HG03378 (cell line): ENCODE results near the gene ZNF311.

Experiments used
- ATAC-seq: cut with Tn5 transposase; IDR thresholded peaks from one replicate; pipeline ENCODE4 v1.9.1; 2021; ENCODE audit warnings: mild to moderate bottlenecking, moderate library complexity; ENCODE audit not compliant: unreplicated experiment

Gene ZNF311

GRCh38 chr6:29005183-29005885 lies at the start of gene ZNF311:
TSS of gene ZNF311 (minus strand) at chr6:29005315. CDS start at chr6:29003954, 1,361 bp downstream.
- no peak for ATAC-seq

GRCh38 chr6:29051680-29052079 lies 46.6 kb upstream of the ZNF311 start:
- ATAC-seq, result no peak

- no peak for ATAC-seq
These were observed 40.0 kb upstream of the ZNF311 start, which contains the start of gene OR2W1 for GRCh38 chr6:29045075-29045474. TSS of gene OR2W1 (minus strand) at chr6:29045175. CDS start at chr6:29045175, 0 bp downstream.

GRCh38 chr6:29035951-29036350 lies 30.8 kb upstream of the ZNF311 start:
- ATAC-seq, result no peak

- no peak for ATAC-seq
These were observed 23.7 kb upstream of the ZNF311 start for GRCh38 chr6:29028821-29029220.

GRCh38 chr6:29025927-29026585 lies 20.9 kb upstream of the ZNF311 start:
- ATAC-seq, result no peak

- no peak for ATAC-seq
These were observed 16.3 kb upstream of the ZNF311 start for GRCh38 chr6:29021434-29021833.

- ATAC-seq, result no peak
These were observed 14.5 kb upstream of the ZNF311 start for GRCh38 chr6:29019629-29020028.

- no peak for ATAC-seq
These were observed 12.3 kb upstream of the ZNF311 start for GRCh38 chr6:29017428-29017802.

GRCh38 chr6:29016559-29017427 lies 11.7 kb upstream of the ZNF311 start:
- peak; percentile 62 for ATAC-seq

- ATAC-seq, result no peak
These were observed 9.9 kb upstream of the ZNF311 start for GRCh38 chr6:29014729-29015608.

GRCh38 chr6:29011276-29011734 lies 6.2 kb upstream of the ZNF311 start:
- no peak for ATAC-seq

GRCh38 chr6:29009358-29009757 lies 4.2 kb upstream of the ZNF311 start:
- ATAC-seq, result no peak

- no peak for ATAC-seq
These were observed 3.0 kb upstream of the ZNF311 start for GRCh38 chr6:29008089-29008488.

GRCh38 chr6:28996844-28997510 lies 8.1 kb downstream of the ZNF311 start:
- no peak for ATAC-seq

GRCh38 chr6:28995093-28995650 lies 9.9 kb downstream of the ZNF311 start:
- ATAC-seq, result no peak

- ATAC-seq, result no peak
These were observed 16.4 kb downstream of the ZNF311 start for GRCh38 chr6:28988536-28989311.

- ATAC-seq, result no peak
These were observed 19.5 kb downstream of the ZNF311 start for GRCh38 chr6:28985462-28986164.
